Lung (tissue), 12 donors: ENCODE data around the gene UBE2N. TPM values are rescaled to one million over a fixed set of nuclear protein-coding genes. Genes with fewer than 3 reads are reported as not detected.
"Not testable (repeated sequence)": the region's sequence is repeated elsewhere in the genome, so short reads cannot be mapped to it uniquely, and the experiment has no call there.

ENCODE experiments used
- ATAC-seq: fragments of 200-7000 bp; cut with Tn5 transposase; one replicate; pipeline ENCODE4 v1.9.1; 2020; ENCODE audit warnings: moderate number of reproducible peaks; ENCODE audit not compliant: insufficient read depth, low FRiP score
- DNase-seq, 3 donors: peaks; one replicate each; pipeline ENCODE4 v3.0.0-alpha.2; 2013 to 2017
- H3K27ac ChIP-seq, 2 donors: one replicate each; pipeline ENCODE4 v1.5.1; 2013; ENCODE audit warnings: mild to moderate bottlenecking in 2 of 2, moderate library complexity in 2 of 2, control low read depth in 1 of 2, inconsistent platforms in 1 of 2, low read depth in 1 of 2, low read length in 1 of 2
- H3K27me3 ChIP-seq, 3 donors: one replicate each; pipeline ENCODE4 v1.5.1; 2013; ENCODE audit warnings: low read length in 2 of 3; ENCODE audit not compliant: control insufficient read depth in 3 of 3, insufficient read depth in 3 of 3
- H3K36me3 ChIP-seq, 4 donors: one replicate each; pipeline ENCODE4 v1.5.1; 2013; ENCODE audit warnings: low read length in 4 of 4, mild to moderate bottlenecking in 1 of 4, moderate library complexity in 1 of 4; ENCODE audit not compliant: control insufficient read depth in 4 of 4, insufficient read depth in 4 of 4
- H3K4me1 ChIP-seq, 5 donors: one replicate each; pipeline ENCODE4 v1.5.1; 2013; ENCODE audit warnings: low read length in 5 of 5, mild to moderate bottlenecking in 2 of 5, moderate library complexity in 1 of 5; ENCODE audit not compliant: control insufficient read depth in 5 of 5, insufficient read depth in 5 of 5
- H3K4me3 ChIP-seq: one replicate; pipeline ENCODE4 v1.5.1; 2013; ENCODE audit warnings: mild to moderate bottlenecking, control low read depth, moderate library complexity
- H3K9ac ChIP-seq, 2 donors: one replicate each; pipeline ENCODE4 v1.5.1; 2013; ENCODE audit warnings: low read length in 2 of 2, control low read depth in 1 of 2; ENCODE audit not compliant: insufficient read depth in 1 of 2
- H3K9me3 ChIP-seq, 4 donors: one replicate each; pipeline ENCODE4 v1.5.1; 2013; ENCODE audit warnings: low read length in 3 of 4, mild to moderate bottlenecking in 1 of 4, moderate library complexity in 1 of 4; ENCODE audit not compliant: control insufficient read depth in 4 of 4, insufficient read depth in 3 of 4
- WGBS, 2 donors: extraction: QIAGEN DNeasy Blood & Tissue Kit; methylation state at CpG; one replicate each; pipeline ENCODE4 v1.1.7; 2013; 5-methylcytosine and 5-hydroxymethylcytosine counted together
- polyA plus RNA-seq, 2 donors: library from polyadenylated mRNA; stranded (reverse); fragments of 200-250 nt; gene quantifications; one replicate each; pipeline ENCODE4 v1.2.1, GENCODE V29; 2013
- total RNA-seq, 2 donors: library from RNA; depleted of rRNA in 1 of 2; stranded (reverse); fragments of >200 nt in 1 of 2; gene quantifications; one replicate each; pipeline ENCODE4 v1.2.1, GENCODE V29; 2014 to 2021
- TF ChIP-seq, protein P1 (sequence below): IDR thresholded peaks from 2 replicates; pipeline ENCODE4 v1.5.1; 2012; ENCODE audit warnings: mild to moderate bottlenecking; ENCODE audit errors: control extremely low read depth, extremely low read depth
- donor health status: control.
- donor health status: control.
- donor health status: Bipolar disorder and iron deficiency.
- donor health status: healthy.
- donor health status: DM: yes; HTN: yes; CAD: no.

UBE2N gene
- total and polyA plus RNA-seq, 4 donors = 65.1 to 89.4 (median 79.8) TPM

GRCh38 chr12:93390031-93390430 is 51.7 kb downstream of the UBE2N start:
- Histone ChIP-seq H3K27me3 (no peaks in the 10 kb centered on the region), H3K36me3 (peaks cover 0 to 17% (median 2%) of the 10 kb centered on the region in 4 donors), H3K9me3 (no peaks in the 10 kb centered on the region), H3K4me3 (no peak overlapping the region), H3K27ac (no peak overlapping the region), H3K9ac (no peak overlapping the region), H3K4me1 (peaks cover 0 to 27% (median 4%) of the 10 kb centered on the region in 5 donors)
- ATAC-seq = no peak
- no peak for DNase-seq
- WGBS, 2 donors = 23 to 34% methylated on average over 5 of the region's 5 CpGs
- TF ChIP-seq, protein P1, sequence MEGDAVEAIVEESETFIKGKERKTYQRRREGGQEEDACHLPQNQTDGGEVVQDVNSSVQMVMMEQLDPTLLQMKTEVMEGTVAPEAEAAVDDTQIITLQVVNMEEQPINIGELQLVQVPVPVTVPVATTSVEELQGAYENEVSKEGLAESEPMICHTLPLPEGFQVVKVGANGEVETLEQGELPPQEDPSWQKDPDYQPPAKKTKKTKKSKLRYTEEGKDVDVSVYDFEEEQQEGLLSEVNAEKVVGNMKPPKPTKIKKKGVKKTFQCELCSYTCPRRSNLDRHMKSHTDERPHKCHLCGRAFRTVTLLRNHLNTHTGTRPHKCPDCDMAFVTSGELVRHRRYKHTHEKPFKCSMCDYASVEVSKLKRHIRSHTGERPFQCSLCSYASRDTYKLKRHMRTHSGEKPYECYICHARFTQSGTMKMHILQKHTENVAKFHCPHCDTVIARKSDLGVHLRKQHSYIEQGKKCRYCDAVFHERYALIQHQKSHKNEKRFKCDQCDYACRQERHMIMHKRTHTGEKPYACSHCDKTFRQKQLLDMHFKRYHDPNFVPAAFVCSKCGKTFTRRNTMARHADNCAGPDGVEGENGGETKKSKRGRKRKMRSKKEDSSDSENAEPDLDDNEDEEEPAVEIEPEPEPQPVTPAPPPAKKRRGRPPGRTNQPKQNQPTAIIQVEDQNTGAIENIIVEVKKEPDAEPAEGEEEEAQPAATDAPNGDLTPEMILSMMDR = no peak

DNA sequence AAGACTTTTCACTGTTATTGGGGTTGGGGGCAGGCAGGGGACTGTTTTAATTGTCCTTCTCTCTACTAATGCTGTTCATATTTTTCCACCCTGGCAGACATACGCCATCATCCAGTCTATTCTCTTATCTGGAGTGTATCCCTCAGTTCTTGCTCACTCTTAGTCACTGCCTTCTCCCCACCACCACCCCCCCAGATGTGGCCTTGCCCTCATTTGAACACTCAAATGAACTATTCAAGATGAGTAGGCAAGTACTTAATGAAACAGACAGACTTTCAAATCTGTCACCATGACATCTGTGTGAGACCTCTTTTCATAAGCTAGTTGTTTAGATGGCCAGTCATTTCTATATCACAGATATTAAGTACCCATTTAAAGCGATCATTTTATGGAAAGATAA is 54.0 kb downstream of the UBE2N start:
- DNase-seq (no peak), ATAC-seq (no peak)
- TF ChIP-seq, protein P1 = no peak
- no peaks in the 10 kb centered on the region for H3K27me3 ChIP-seq
- WGBS, 2 donors = 85 to 96% methylated on average over 2 of the region's 2 CpGs
- H3K4me1 ChIP-seq = peaks cover 0 to 25% (median 10%) of the 10 kb centered on the region in 5 donors
- no peaks in the 10 kb centered on the region for H3K9me3 ChIP-seq
- no peak overlapping the region for H3K9ac ChIP-seq
- peak overlapping the region in 1 of 2 donors; percentile 91 for H3K27ac ChIP-seq
- H3K4me3 ChIP-seq = no peak overlapping the region
- peaks cover 0 to 10% (median 2%) of the 10 kb centered on the region in 4 donors for H3K36me3 ChIP-seq

DNA sequence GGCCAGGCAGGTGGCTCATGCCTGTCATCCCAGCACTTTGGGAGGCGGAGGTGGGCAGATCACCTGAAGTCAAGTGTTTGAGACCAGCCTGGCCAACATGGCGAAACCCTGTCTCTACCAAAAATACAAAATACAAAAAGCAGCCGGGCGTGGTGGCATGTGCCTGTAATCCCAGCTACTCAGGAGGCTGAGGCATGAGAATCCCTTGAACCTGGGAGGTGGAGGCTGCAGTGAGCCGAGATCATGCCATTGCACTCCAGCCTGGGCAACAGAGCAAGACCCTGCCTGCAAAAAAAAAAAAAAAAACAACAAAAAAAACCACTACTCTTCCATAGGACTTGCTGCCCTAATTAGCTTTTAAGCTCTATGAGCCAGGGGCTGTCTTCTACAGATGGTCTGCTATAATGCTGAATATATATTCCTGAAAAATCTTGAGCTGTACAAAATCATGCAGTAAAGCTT is 59.7 kb downstream of the UBE2N start:
- H3K9ac ChIP-seq = peak overlapping the region in 1 of 2 donors; percentile 99
- H3K9me3 ChIP-seq, DNase-seq, ATAC-seq, H3K27me3 ChIP-seq: not testable (repeated sequence)
- H3K27ac ChIP-seq = peak overlapping the region in 1 of 2 donors; percentile 82
- peaks cover 5 to 31% (median 9%) of the 10 kb centered on the region in 5 donors for H3K4me1 ChIP-seq
- WGBS, 2 donors = 79 to 95% methylated on average over 5 of the region's 5 CpGs
- H3K36me3 ChIP-seq = peaks cover 2 to 10% (median 4%) of the 10 kb centered on the region in 4 donors
- H3K4me3 ChIP-seq = peak overlapping the region; percentile 8

DNA sequence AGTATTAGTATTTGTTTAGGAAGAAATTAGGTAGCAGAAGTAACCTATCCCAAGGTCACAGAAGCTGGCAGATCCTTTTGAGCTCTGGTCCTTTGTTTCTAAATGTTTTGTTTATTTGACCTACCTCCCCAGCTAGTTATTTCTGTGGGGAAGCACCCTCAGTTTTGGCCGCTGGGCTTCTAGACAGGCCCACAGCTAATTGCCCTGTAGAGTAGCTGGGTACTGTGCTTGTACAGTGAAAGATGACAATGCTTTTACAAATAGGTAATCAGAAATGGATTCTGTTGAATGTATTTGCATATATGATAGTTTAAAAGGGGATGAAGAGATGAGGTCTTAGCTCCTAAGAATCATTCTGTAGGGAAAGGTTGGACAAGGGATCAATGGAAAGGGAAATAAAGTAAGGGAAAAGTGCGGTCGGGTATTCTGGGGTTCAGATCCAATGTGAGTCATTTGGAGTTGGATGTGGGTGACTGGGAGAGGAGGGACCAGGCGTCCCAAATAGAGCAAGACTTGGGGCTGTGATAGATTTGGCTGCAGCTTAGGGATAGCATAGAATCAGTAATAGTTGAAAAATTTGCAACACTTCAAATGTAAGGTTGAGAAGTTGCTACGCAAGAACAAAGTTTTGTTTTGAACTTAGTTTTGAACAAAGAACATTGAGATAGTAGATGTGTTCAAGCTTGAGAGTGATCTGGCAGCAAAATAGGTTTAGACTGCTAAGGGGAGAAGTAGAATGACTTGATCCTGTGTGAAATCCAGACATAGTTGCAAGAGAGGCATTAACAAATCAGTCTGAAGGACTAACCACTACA is 60.4 kb downstream of the UBE2N start:
- Histone ChIP-seq H3K4me3 (peak overlapping the region; percentile 8), H3K27me3 (no peaks in the 10 kb centered on the region), H3K27ac (peak overlapping the region; percentile 53 to 82), H3K4me1 (peaks cover 5 to 37% (median 10%) of the 10 kb centered on the region in 5 donors), H3K9me3 (no peaks in the 10 kb centered on the region), H3K9ac (peak overlapping the region in 1 of 2 donors; percentile 99), H3K36me3 (peaks cover 2 to 10% (median 4%) of the 10 kb centered on the region in 4 donors)
- TF ChIP-seq, protein P1 = no peak
- ATAC-seq (no peak), DNase-seq (no peak)
- 56 to 69% methylated on average over 5 of the region's 5 CpGs for WGBS, 2 donors
